Gastroesophageal sphincter (tissue), 4 donors: Measurements from ENCODE around the gene GABBR2. TPM values are rescaled to one million over a fixed set of nuclear protein-coding genes. Genes with fewer than 3 reads are reported as not detected.
"Not testable (repeated sequence)": the region's sequence is repeated elsewhere in the genome, so short reads cannot be mapped to it uniquely, and the experiment has no call there.

Experiments used
- ATAC-seq: fragments of 150-250 bp; one replicate; pipeline ENCODE4 v1.9.1; 2016; ENCODE audit warnings: mild to moderate bottlenecking, moderate library complexity
- H3K27ac ChIP-seq, 4 donors: fragments of 200-600 bp; sonication (generic) in 3 of 4; 1 replicate in 3 of 4; 2 replicates in 1 of 4; pipeline ENCODE4 v1.5.1; 2016 to 2019
- H3K27me3 ChIP-seq: fragments of 200-600 bp; sonication (generic); one replicate; pipeline ENCODE4 v1.5.1; 2019
- H3K36me3 ChIP-seq, 2 donors: fragments of 200-600 bp; sonication (generic); one replicate each; pipeline ENCODE4 v1.5.1; 2019; ENCODE audit warnings: control low read depth in 1 of 2
- H3K4me1 ChIP-seq, 3 donors: fragments of 200-600 bp; sonication (generic); 1 replicate in 2 of 3; 2 replicates in 1 of 3; pipeline ENCODE4 v1.5.1; 2016 to 2019; ENCODE audit warnings: control low read depth in 2 of 3
- H3K4me3 ChIP-seq, 2 donors: fragments of 200-600 bp; sonication (generic); one replicate each; pipeline ENCODE4 v1.5.1; 2019; ENCODE audit warnings: mild to moderate bottlenecking in 1 of 2, moderate library complexity in 1 of 2
- H3K9me3 ChIP-seq, 3 donors: fragments of 200-600 bp; sonication (generic); one replicate each; pipeline ENCODE4 v1.5.1; 2017 to 2019; ENCODE audit warnings: control low read depth in 2 of 3
- CTCF ChIP-seq, 4 experiments: fragments of 200-600 bp in 2 of 4; fragments of 450-650 bp in 2 of 4; sonication (generic) in 1 of 4; IDR thresholded peaks; one replicate each; pipeline ENCODE4 v1.5.1; 2017 to 2019; ENCODE audit warnings: antibody characterized with exemption in 4 of 4, mild to moderate bottlenecking in 2 of 4, moderate library complexity in 2 of 4
- EP300 ChIP-seq: sonication (generic); formaldehyde crosslinking; IDR thresholded peaks from one replicate; pipeline ENCODE4 v1.6.1; 2017; ENCODE audit warnings: antibody characterized with exemption, mild to moderate bottlenecking
- POLR2A ChIP-seq, 2 donors: fragments of 450-650 bp; IDR thresholded peaks; one replicate each; pipeline ENCODE4 v1.6.1; 2017; ENCODE audit warnings: antibody characterized with exemption in 2 of 2, mild to moderate bottlenecking in 2 of 2, moderate library complexity in 1 of 2
- POLR2AphosphoS5 ChIP-seq: sonication (generic); formaldehyde crosslinking; IDR thresholded peaks from one replicate; pipeline ENCODE4 v1.6.1; 2017; ENCODE audit warnings: antibody characterized with exemption
- WGBS, 2 donors: methylation state at CpG; one replicate each; pipeline ENCODE4 v1.1.5; 2018; ENCODE audit warnings: low coverage in 1 of 2; 5-methylcytosine and 5-hydroxymethylcytosine counted together
- total RNA-seq, 4 donors: library from RNA; depleted of rRNA; stranded (reverse); fragments of >200 nt; gene quantifications; one replicate each; pipeline ENCODE4 v1.1.0, GENCODE V29; 2016

Gene GABBR2
- total RNA-seq, 4 donors from 2014 or later = 0.04 to 0.25 TPM; not detected in 2

- Histone ChIP-seq H3K9me3 (no peaks in the 10 kb centered on the region), H3K4me3 (no peak overlapping the region), H3K27ac (no peak overlapping the region), H3K36me3 (no peaks in the 10 kb centered on the region), H3K27me3 (peaks cover 23% of the 10 kb centered on the region), H3K4me1 (no peaks in the 10 kb centered on the region)
- no peak for ATAC-seq
- WGBS, 2 donors = 63 to 73% methylated on average over 1 of the region's 8 CpGs
- TF ChIP-seq POLR2AphosphoS5 (no peak), CTCF (IDR thresholded peaks at IDR 0.05) (no peak), EP300 (no peak), POLR2A (IDR thresholded peaks at IDR 0.05) (no peak)
Observed at GRCh38 chr9:98501819-98502218, 206.9 kb downstream of the GABBR2 start.

- H3K36me3 ChIP-seq, H3K27ac ChIP-seq, H3K4me3 ChIP-seq, H3K9me3 ChIP-seq, ATAC-seq, H3K4me1 ChIP-seq: not testable (repeated sequence)
- 70 to 81% methylated on average over 5 to 8 of the region's 8 CpGs for WGBS, 2 donors
- peaks cover 20% of the 10 kb centered on the region for H3K27me3 ChIP-seq
Observed at GRCh38 chr9:98501259-98501658, 207.5 kb downstream of the GABBR2 start.

GRCh38 chr9:98500337-98500919 lies 208.3 kb downstream of the GABBR2 start:
- Histone ChIP-seq H3K9me3 (no peaks in the 10 kb centered on the region), H3K36me3 (no peaks in the 10 kb centered on the region), H3K4me3 (no peak overlapping the region), H3K27me3 (peaks cover 20% of the 10 kb centered on the region), H3K27ac (no peak overlapping the region), H3K4me1 (no peaks in the 10 kb centered on the region)
- 58% methylated on average over 5 of the region's 7 CpGs; no CpG with 5 or more reads in 1 of the 2 donors for WGBS, 2 donors
- TF ChIP-seq POLR2A (IDR thresholded peaks at IDR 0.05) = no peak
- ATAC-seq = no peak

- no peak for ATAC-seq
- no peaks in the 10 kb centered on the region for H3K4me1 ChIP-seq
- no peaks in the 10 kb centered on the region for H3K9me3 ChIP-seq
- H3K36me3 ChIP-seq = no peaks in the 10 kb centered on the region
- H3K27ac ChIP-seq = no peak overlapping the region
- peaks cover 28% of the 10 kb centered on the region for H3K27me3 ChIP-seq
- no peak overlapping the region for H3K4me3 ChIP-seq
- no peak for TF ChIP-seq POLR2A (IDR thresholded peaks at IDR 0.05)
- TF ChIP-seq EP300 = no peak
- no peak for TF ChIP-seq CTCF (IDR thresholded peaks at IDR 0.05)
- no peak for TF ChIP-seq POLR2AphosphoS5
- WGBS, 2 donors = 67% methylated on average over 1 of the region's 3 CpGs; no CpG with 5 or more reads in 1 of the 2 donors
Observed at GRCh38 chr9:98495530-98495929, 213.2 kb downstream of the GABBR2 start.

- 70% methylated on average over 2 of the region's 2 CpGs; no CpG with 5 or more reads in 1 of the 2 donors for WGBS, 2 donors
- no peak for ATAC-seq
Observed at GRCh38 chr9:98494852-98495251, 213.9 kb downstream of the GABBR2 start.

More at GRCh38 chr9:98494852-98495251, 213.9 kb downstream of the GABBR2 start:
- TF ChIP-seq POLR2A (IDR thresholded peaks at IDR 0.05) (no peak), EP300 (no peak), POLR2AphosphoS5 (no peak), CTCF (IDR thresholded peaks at IDR 0.05) (no peak)
- Histone ChIP-seq H3K27me3 (peaks cover 21% of the 10 kb centered on the region), H3K4me1 (no peaks in the 10 kb centered on the region), H3K4me3 (no peak overlapping the region), H3K27ac (no peak overlapping the region), H3K36me3 (no peaks in the 10 kb centered on the region), H3K9me3 (no peaks in the 10 kb centered on the region)
